Tibial nerve (tissue), 4 donors: ENCODE measurements around the gene SZRD1. TPM values are rescaled to one million over a fixed set of nuclear protein-coding genes. Genes with fewer than 3 reads are reported as not detected.

Experiments used
- DNase-seq, 2 donors: peaks; one replicate each; pipeline ENCODE4 v3.0.0-alpha.2; 2019; ENCODE audit warnings: low spot score in 2 of 2
- H3K27ac ChIP-seq, 4 donors: fragments of 200-600 bp; sonication (generic) in 3 of 4; one replicate each; pipeline ENCODE4 v1.5.1; 2017 to 2019; ENCODE audit warnings: mild to moderate bottlenecking in 1 of 4
- H3K27me3 ChIP-seq, 2 donors: fragments of 200-600 bp; sonication (generic) in 1 of 2; one replicate each; pipeline versions ENCODE4 v1.5.1 to v1.6.0; 2017 to 2019
- H3K36me3 ChIP-seq, 3 donors: fragments of 200-600 bp; sonication (generic); one replicate each; pipeline ENCODE4 v1.5.1; 2018 to 2019
- H3K4me1 ChIP-seq, 4 donors: fragments of 200-600 bp; sonication (generic) in 3 of 4; one replicate each; pipeline ENCODE4 v1.5.1; 2017 to 2019
- H3K4me3 ChIP-seq, 4 donors: fragments of 200-600 bp; sonication (generic) in 3 of 4; one replicate each; pipeline ENCODE4 v1.5.1; 2017 to 2019; ENCODE audit warnings: mild to moderate bottlenecking in 1 of 4, moderate library complexity in 1 of 4
- H3K9me3 ChIP-seq, 4 donors: fragments of 200-600 bp; sonication (generic) in 3 of 4; one replicate each; pipeline ENCODE4 v1.5.1; 2017 to 2019
- CTCF ChIP-seq, 5 experiments: fragments of 200-600 bp in 3 of 5; fragments of 450-650 bp in 2 of 5; sonication (generic) in 3 of 5; IDR thresholded peaks; one replicate each; pipeline ENCODE4 v1.5.1; 2016 to 2019; ENCODE audit warnings: antibody characterized with exemption in 5 of 5, mild to moderate bottlenecking in 3 of 5, moderate library complexity in 2 of 5
- EP300 ChIP-seq, 2 donors: sonication (generic); formaldehyde crosslinking; IDR thresholded peaks; one replicate each; pipeline ENCODE4 v1.6.1; 2017; ENCODE audit warnings: antibody characterized with exemption in 2 of 2, mild to moderate bottlenecking in 1 of 2
- POLR2A ChIP-seq, 2 donors: fragments of 450-650 bp; IDR thresholded peaks; one replicate each; pipeline ENCODE4 v1.6.1; 2017; ENCODE audit warnings: antibody characterized with exemption in 2 of 2, mild to moderate bottlenecking in 2 of 2, moderate library complexity in 2 of 2
- WGBS, 2 donors: methylation state at CpG; one replicate each; pipeline ENCODE4 v1.1.5; 2018; 5-methylcytosine and 5-hydroxymethylcytosine counted together
- total RNA-seq, 4 donors: library from RNA; depleted of rRNA; stranded (reverse); fragments of >200 nt; gene quantifications; one replicate each; pipeline ENCODE4 v1.1.0, GENCODE V29; 2016

Gene SZRD1, protein sequence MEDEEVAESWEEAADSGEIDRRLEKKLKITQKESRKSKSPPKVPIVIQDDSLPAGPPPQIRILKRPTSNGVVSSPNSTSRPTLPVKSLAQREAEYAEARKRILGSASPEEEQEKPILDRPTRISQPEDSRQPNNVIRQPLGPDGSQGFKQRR
- 10 to 100 TPM; 51.1 to 69.0 (median 59.6) TPM for total RNA-seq

- WGBS, 2 donors = 4 to 5% methylated on average over 12 to 24 of the region's 24 CpGs
- peaks cover 0 to 47% (median 14%) of the 10 kb centered on the region in 4 donors for H3K4me1 ChIP-seq
Observed at GRCh38 chr1:16366722-16367257, at the start of gene SZRD1. TSS of gene SZRD1 (plus strand) at chr1:16367242. CDS start at chr1:16367258, 16 bp downstream.

GRCh38 chr1:16318555-16318954, 48.5 kb upstream of the SZRD1 start:
- peaks cover 0 to 47% (median 18%) of the 10 kb centered on the region in 4 donors for H3K4me1 ChIP-seq

More at GRCh38 chr1:16366722-16367257, at the start of gene SZRD1:
- Histone ChIP-seq H3K4me3 (peak within 1 kb of the TSS; percentile 56 to 79 (median 71)), H3K36me3 (no peaks in the 10 kb centered on the region), H3K27me3 (no peaks in the 10 kb centered on the region), H3K9me3 (no peaks in the 10 kb centered on the region), H3K27ac (peak within 1 kb of the TSS; percentile 95 to 99 (median 98))
- no peak for TF ChIP-seq CTCF (IDR thresholded peaks at IDR 0.05)
- peak in 1 of 2 donors; percentile 26 for TF ChIP-seq EP300 (IDR thresholded peaks at IDR 0.05)
- no peak for TF ChIP-seq POLR2A (IDR thresholded peaks at IDR 0.05)
- DNase-seq = peak; percentile 96 to 97

GRCh38 chr1:16321176-16321867, 45.7 kb upstream of the SZRD1 start:
- Histone ChIP-seq H3K36me3 (peaks cover 0 to 8% (median 0%) of the 10 kb centered on the region in 3 donors), H3K27me3 (no peaks in the 10 kb centered on the region), H3K9me3 (no peaks in the 10 kb centered on the region), H3K4me3 (no peak overlapping the region), H3K27ac (no peak overlapping the region), H3K4me1 (peaks cover 0 to 61% (median 16%) of the 10 kb centered on the region in 4 donors)
- no peak for DNase-seq
- WGBS, 2 donors = 68 to 77% methylated on average over 4 of the region's 4 CpGs
- TF ChIP-seq CTCF (IDR thresholded peaks at IDR 0.05) (no peak), EP300 (IDR thresholded peaks at IDR 0.05) (peak in 1 of 2 donors; percentile 9), POLR2A (IDR thresholded peaks at IDR 0.05) (no peak)

More at GRCh38 chr1:16318555-16318954, 48.5 kb upstream of the SZRD1 start:
- H3K27me3 ChIP-seq = no peaks in the 10 kb centered on the region
- WGBS, 2 donors = 47 to 55% methylated on average over 3 of the region's 3 CpGs
- H3K36me3 ChIP-seq = peaks cover 4 to 23% (median 6%) of the 10 kb centered on the region in 3 donors
- no peaks in the 10 kb centered on the region for H3K9me3 ChIP-seq
- peak overlapping the region in 1 of 4 donors; percentile 28 for H3K27ac ChIP-seq
- TF ChIP-seq CTCF (IDR thresholded peaks at IDR 0.05) = no peak
- peak in 1 of 2 donors; percentile 55 for TF ChIP-seq EP300 (IDR thresholded peaks at IDR 0.05)
- TF ChIP-seq POLR2A (IDR thresholded peaks at IDR 0.05) = no peak
- DNase-seq = peak in 1 of 2 donors; percentile 25
- H3K4me3 ChIP-seq = no peak overlapping the region

GRCh38 chr1:16324456-16324890, 42.6 kb upstream of the SZRD1 start:
- H3K9me3 ChIP-seq = no peaks in the 10 kb centered on the region
- H3K27me3 ChIP-seq = no peaks in the 10 kb centered on the region
- no peak for TF ChIP-seq EP300 (IDR thresholded peaks at IDR 0.05)
- TF ChIP-seq CTCF (IDR thresholded peaks at IDR 0.05) = no peak
- no peak for TF ChIP-seq POLR2A (IDR thresholded peaks at IDR 0.05)
- WGBS, 2 donors = 93 to 95% methylated on average over 6 of the region's 6 CpGs
- H3K36me3 ChIP-seq = peaks cover 0 to 8% (median 0%) of the 10 kb centered on the region in 3 donors
- H3K4me1 ChIP-seq = peaks cover 0 to 60% (median 9%) of the 10 kb centered on the region in 4 donors
- no peak overlapping the region for H3K4me3 ChIP-seq
- H3K27ac ChIP-seq = no peak overlapping the region
- DNase-seq = no peak
